ENCODE data around the gene GMPR2.

Gene GMPR2

DNA sequence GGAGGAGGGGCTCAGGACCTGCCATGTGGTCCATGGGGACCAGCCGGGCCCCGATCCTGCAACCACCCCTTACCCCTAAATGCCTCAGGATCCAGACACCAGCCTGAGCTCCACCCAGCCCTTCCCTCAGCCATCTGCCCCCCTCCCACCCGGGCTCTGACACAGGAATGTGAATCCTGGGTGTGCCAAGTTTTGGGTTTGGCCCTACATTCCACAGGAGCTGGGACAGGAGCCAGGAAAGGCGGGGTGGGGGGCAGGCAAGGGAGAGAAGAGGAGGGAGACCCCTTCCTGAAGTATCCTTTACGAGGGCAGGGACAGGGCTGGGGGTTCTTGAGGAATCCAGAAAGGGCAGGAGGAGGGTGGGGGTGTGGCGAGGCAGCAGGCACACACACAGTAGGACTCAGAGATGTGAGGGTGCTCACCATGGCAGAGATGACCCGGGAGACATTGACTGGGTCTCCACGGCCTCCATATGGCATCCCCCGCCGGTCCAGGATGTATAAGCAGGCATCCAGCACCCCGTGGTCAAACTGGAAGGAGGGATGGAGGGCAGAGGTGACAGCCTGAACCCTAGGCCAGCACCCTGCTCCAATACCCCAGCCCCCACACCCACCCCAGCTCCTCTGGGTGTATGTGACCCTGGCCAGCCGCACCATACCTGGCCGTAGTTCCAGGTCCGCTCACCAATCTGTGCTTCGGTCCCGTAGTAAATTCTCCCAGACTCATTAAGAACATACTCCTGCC, 26.7 kb downstream of the GMPR2 start:
- in situ Hi-C loops (cut with HindIII; ENCODE audit: low pct_ligation_motif_present, low pct_unique_long_range_greater_than_20kb, low sequenced_read_pairs) = no loop called here

GRCh38 chr14:24260026-24260779, 27.5 kb downstream of the GMPR2 start:
- in situ Hi-C loops (cut with HindIII; ENCODE audit: low pct_ligation_motif_present, low pct_unique_long_range_greater_than_20kb, low sequenced_read_pairs) = no loop called here
- DNase-seq = no peak

More for the DNA sequence above, 26.7 kb downstream of the GMPR2 start:
- DNase-seq = peak; percentile 33

DNA sequence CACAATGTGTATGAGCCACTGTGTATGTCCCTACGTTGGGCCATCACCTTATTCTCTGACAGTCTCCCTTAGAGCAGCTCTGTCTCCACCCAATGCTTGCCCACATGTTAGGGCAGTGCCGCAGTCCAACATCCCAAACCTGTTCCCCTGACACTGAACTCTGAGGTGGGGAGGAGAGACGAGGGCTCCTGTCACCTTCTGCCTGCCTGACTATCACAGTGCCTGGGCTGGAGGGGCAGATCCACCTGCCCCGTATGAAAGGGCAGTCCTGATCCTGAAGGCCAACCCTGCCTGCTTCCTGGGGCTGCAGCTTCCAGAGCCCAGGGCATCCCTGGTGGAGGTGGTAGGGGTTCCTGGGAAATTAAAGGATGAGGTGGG, 28.0 kb downstream of the GMPR2 start:
- no peak for DNase-seq
- in situ Hi-C loops (cut with HindIII; ENCODE audit: low pct_ligation_motif_present, low pct_unique_long_range_greater_than_20kb, low sequenced_read_pairs) = no loop called here

DNA sequence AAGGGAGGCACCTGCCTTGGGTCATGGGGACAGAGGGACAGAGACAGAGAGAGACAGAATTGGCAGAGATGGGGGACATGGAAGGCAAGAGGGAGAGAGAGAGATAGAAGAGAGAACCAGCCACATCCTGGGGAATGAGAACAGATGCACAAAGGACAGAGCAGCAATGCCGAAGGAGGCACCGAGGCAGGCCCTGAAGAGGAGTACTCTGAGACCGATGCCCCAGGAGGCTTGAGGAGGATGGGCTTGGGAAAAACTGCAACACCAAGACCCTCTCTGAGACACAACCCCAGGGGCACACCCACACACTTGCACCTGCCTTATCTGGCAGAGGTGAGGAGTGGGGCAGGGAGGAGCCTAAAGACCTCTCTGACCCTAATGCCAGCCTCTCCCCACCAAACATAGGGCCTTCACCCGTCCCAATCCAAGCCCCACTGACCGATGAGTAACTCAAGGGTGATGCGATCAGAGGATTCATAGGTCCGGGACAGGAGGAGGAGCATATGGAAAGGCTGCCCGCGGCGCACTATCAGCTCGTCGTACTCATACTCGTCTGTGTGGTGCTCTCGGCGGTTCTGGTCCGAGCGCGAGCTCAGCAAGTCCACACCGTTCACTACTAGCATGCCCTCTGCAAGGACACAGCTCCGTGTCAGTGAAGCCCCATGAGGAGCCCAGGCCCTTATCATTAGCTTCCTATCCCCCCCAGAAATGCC, 28.7 kb downstream of the GMPR2 start:
- in situ Hi-C loops (cut with HindIII; ENCODE audit: low pct_ligation_motif_present, low pct_unique_long_range_greater_than_20kb, low sequenced_read_pairs) = no loop called here
- DNase-seq = no peak

DNA sequence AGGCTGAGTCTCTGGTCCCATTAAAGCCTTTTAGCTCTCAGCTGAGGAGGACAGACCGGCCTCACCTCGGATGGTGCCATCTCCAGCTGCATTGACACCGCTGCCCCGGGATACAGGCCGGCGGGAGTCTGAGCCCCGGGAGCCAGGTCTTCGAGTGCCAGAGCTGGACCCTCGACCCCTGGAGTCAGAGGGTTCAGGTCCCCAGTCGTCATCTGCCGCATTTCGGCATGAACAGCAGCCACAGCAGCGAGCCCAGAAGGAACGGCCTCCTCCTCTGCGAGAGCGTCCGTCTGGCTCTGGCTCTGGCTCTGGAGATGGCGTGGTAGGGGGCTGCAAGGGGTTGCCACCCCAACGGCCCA, 29.2 kb downstream of the GMPR2 start:
- DNase-seq = no peak
- in situ Hi-C loops (cut with HindIII; ENCODE audit: low pct_ligation_motif_present, low pct_unique_long_range_greater_than_20kb, low sequenced_read_pairs) = no loop called here

GRCh38 chr14:24262821-24263733, 30.3 kb downstream of the GMPR2 start, which contains the start of gene TGM1:
Gene TGM1 (minus strand): TSS chr14:24263177. CDS start chr14:24262352, 825 bp downstream.
- no peak for DNase-seq
- in situ Hi-C loops (cut with HindIII; ENCODE audit: low pct_ligation_motif_present, low pct_unique_long_range_greater_than_20kb, low sequenced_read_pairs) = no loop called here

GRCh38 chr14:24263848-24264247, 31.1 kb downstream of the GMPR2 start:
- no peak for DNase-seq
- in situ Hi-C loops (cut with HindIII; ENCODE audit: low pct_ligation_motif_present, low pct_unique_long_range_greater_than_20kb, low sequenced_read_pairs) = no loop called here

DNA sequence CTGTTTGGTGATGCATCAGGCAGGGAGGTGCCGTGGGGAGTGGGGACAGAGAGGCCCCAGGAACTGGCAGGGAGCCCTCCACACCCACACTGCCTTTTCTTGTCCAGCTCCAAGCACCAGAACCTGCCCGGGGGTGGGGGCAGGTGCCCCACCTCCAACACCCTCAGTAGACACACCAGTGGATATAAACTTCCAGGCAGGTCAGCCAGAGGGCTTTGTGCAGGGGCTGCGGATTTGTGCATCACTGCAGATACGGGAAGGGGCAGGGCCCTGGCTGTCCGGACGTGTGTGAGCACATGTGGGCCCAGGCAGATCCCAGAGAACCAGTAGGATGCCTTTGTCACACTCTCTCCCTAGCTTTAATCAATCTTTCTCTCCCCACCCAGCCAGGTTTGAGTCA, 31.6 kb downstream of the GMPR2 start:
- in situ Hi-C loops (cut with HindIII; ENCODE audit: low pct_ligation_motif_present, low pct_unique_long_range_greater_than_20kb, low sequenced_read_pairs) = no loop called here
- no peak for DNase-seq

GRCh38 chr14:24266344-24267244, 33.9 kb downstream of the GMPR2 start:
- in situ Hi-C loops (cut with HindIII; ENCODE audit: low pct_ligation_motif_present, low pct_unique_long_range_greater_than_20kb, low sequenced_read_pairs) = no loop called here
- DNase-seq = no peak

- DNase-seq = no peak
- in situ Hi-C loops (cut with HindIII; ENCODE audit: low pct_ligation_motif_present, low pct_unique_long_range_greater_than_20kb, low sequenced_read_pairs) = no loop called here
These were observed 34.8 kb downstream of the GMPR2 start for GRCh38 chr14:24267516-24267915.

DNA sequence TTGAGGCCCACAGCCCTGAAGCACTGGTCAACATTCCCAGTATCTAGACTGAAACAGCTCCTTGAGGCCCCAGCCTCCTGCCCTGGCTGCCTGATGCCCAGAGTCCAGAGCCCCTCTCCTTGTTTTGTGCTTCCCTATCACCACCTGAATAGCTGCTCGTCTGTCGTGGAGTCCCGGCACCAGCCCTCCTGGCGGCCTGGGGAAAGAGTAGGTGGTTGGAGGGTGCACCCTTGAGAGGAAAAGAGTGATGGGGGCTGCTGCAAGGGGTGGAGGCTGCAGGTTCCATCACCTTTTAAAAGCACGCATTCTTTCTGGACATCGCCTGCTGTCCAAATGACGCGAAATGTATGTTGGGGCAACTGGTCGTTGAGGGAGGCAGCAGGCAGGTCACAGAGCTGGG, 35.5 kb downstream of the GMPR2 start:
- in situ Hi-C loops (cut with HindIII; ENCODE audit: low pct_ligation_motif_present, low pct_unique_long_range_greater_than_20kb, low sequenced_read_pairs) = no loop called here
- DNase-seq = no peak

DNA sequence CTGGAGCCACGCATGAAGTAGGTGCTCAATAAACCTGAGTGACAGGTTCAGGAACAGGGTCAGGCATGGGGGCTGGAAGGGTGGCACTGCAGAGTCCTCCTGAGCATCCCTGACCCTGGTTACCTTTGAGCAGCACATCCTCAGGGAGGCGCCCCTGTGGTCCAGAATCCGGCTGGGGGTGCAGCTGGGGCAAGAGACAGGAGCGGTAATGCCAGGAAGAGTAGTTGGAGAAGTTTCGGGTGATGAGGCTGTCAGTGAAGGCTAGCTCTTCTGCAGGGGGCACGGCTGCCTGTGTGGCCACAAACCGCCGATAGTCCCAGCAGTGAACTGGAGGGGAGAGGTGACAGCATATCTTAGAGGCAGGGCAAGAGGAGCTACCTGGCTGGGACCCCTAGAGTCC, 36.6 kb downstream of the GMPR2 start:
- in situ Hi-C loops (cut with HindIII; ENCODE audit: low pct_ligation_motif_present, low pct_unique_long_range_greater_than_20kb, low sequenced_read_pairs) = no loop called here
- DNase-seq = no peak

GRCh38 chr14:24269910-24270536, 37.3 kb downstream of the GMPR2 start:
- no peak for DNase-seq
- in situ Hi-C loops (cut with HindIII; ENCODE audit: low pct_ligation_motif_present, low pct_unique_long_range_greater_than_20kb, low sequenced_read_pairs) = no loop called here

DNA sequence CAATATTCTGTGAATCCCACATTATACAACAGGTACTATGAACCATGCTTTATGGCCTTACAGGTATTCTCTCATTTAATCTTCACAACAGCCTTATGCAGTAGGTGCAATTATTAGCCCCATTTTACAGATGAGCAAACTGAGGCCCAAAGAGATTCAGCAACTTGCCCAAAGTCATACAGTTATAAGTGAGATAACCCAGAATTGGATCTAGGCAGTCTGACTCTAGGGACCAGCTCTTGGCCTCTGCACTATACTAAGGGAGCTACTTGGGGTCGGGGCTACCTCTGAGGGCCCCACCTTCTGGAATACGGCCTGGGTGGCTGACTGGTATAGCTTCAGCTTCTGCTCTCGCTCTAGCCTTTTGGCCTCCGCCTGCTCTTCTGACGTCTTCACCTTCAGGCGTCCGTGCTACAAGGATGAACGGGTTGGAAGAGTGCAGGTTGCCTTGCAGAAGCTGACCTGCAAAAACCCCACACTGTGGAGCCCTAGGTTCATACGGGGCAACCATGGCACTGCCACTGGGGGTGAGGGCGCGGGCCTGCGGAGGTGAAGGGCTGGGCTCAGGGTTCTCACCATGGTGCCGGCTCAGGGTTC, 37.9 kb downstream of the GMPR2 start:
- in situ Hi-C loops (cut with HindIII; ENCODE audit: low pct_ligation_motif_present, low pct_unique_long_range_greater_than_20kb, low sequenced_read_pairs) = no loop called here

DNA sequence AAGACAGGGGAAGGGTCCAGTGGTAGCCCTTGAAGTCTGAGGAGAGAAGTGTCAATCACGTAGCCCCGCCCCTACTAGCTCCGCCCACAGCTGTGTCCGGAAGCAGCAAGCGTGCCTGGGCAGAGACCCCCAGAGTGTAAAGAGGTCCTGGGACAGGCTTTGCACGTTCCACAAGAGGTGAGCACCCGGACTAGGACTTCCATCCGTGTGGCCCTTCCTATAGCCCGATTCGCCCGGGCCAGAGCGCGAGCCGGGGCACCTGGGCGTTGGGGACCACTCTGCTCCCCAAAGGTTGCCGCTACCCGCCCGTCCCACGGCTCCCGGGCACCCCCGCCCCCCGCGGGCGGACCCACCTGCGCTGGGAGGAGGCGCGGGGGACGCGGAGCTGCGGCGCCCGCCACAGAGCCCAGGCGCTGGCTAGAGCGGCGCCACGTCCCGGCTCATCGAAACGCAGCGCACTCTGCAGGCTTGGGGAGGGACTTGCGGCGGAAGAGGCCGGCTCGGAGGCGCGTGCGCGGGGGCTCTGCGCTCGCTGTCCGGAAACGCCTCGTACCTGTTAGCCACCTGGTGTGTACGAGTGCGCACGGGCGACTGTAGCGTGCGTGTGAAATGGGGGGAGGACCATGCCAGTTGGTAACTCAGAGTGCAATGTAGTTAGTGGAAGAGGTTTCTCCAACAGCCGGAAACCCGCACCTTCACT, 38.6 kb downstream of the GMPR2 start, which contains the start of gene RABGGTA:
TSS of gene RABGGTA (minus strand) at position 464 of the 700 bp plus-strand sequence. CDS start 482 bp downstream, outside the sequence.
- DNase-seq = peak; percentile 87
- in situ Hi-C loops (cut with HindIII; ENCODE audit: low pct_ligation_motif_present, low pct_unique_long_range_greater_than_20kb, low sequenced_read_pairs) = no loop called here

More for the DNA sequence above, 37.9 kb downstream of the GMPR2 start:
- no peak for DNase-seq

DNA sequence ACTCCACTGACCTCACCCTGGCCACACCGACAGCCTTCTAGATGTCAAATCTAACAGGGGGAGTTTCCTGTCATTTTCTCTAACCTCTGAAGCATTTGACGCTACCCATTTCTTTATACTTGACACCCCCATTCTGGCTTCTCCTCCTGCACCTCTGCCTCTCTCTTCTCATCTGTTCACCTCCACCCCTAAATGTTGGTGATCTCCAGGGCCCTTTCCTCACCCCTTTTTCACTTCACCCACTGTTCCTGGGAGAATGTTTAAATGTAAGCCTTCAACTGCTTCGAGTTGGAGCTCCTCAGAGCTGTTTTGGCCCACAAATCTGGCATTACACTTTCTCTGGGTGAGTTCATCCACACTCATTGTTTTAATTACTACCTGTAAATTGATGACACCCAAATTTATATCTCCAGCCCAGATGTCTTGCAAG, 39.1 kb downstream of the GMPR2 start:
- DNase-seq = no peak
- in situ Hi-C loops (cut with HindIII; ENCODE audit: low pct_ligation_motif_present, low pct_unique_long_range_greater_than_20kb, low sequenced_read_pairs) = no loop called here
